Transverse colon (tissue), 4 donors: ENCODE data around the gene TMA16. TPM values are rescaled to one million over a fixed set of nuclear protein-coding genes. Genes with fewer than 3 reads are reported as not detected.

Experiments used
- DNase-seq: peaks from one replicate; pipeline ENCODE4 v3.0.0-alpha.2; 2019
- H3K27ac ChIP-seq, 4 donors: fragments of 200-600 bp; sonication (generic); 2 replicates each; pipeline ENCODE4 v1.5.1; 2016 to 2018; ENCODE audit warnings: inconsistent platforms in 4 of 4
- H3K27me3 ChIP-seq: fragments of 200-600 bp; sonication (generic); 2 replicates; pipeline ENCODE4 v1.5.1; 2017; ENCODE audit warnings: inconsistent platforms
- H3K36me3 ChIP-seq, 4 donors: fragments of 200-600 bp; sonication (generic); 2 replicates each; pipeline ENCODE4 v1.5.1; 2017 to 2019; ENCODE audit warnings: inconsistent platforms in 4 of 4
- H3K4me1 ChIP-seq, 4 donors: fragments of 200-600 bp; sonication (generic); 2 replicates each; pipeline ENCODE4 v1.5.1; 2017 to 2020; ENCODE audit warnings: inconsistent platforms in 4 of 4
- H3K4me3 ChIP-seq, 4 donors: fragments of 200-600 bp; sonication (generic); 1 replicate in 1 of 4; 2 replicates in 3 of 4; pipeline versions ENCODE4 v1.5.1 to v1.6.1; 2017 to 2019; ENCODE audit warnings: inconsistent platforms in 4 of 4
- H3K9me3 ChIP-seq, 2 donors: fragments of 200-600 bp; sonication (generic); 2 replicates each; pipeline ENCODE4 v1.5.1; 2017 to 2019; ENCODE audit warnings: inconsistent platforms in 2 of 2
- CTCF ChIP-seq, 5 experiments: fragments of 200-600 bp in 3 of 5; fragments of 450-650 bp in 2 of 5; sonication (generic) in 3 of 5; IDR thresholded peaks; 1 replicate in 2 of 5; 2 replicates in 3 of 5; pipeline ENCODE4 v1.5.1; 2016 to 2017; ENCODE audit warnings: antibody characterized with exemption in 5 of 5, inconsistent platforms in 3 of 5, mild to moderate bottlenecking in 2 of 5, moderate library complexity in 1 of 5
- EP300 ChIP-seq: sonication (generic); formaldehyde crosslinking; IDR thresholded peaks from one replicate; pipeline ENCODE4 v1.6.1; 2017; ENCODE audit warnings: antibody characterized with exemption, low read depth
- POLR2A ChIP-seq: fragments of 450-650 bp; IDR thresholded peaks from one replicate; pipeline ENCODE4 v1.6.1; 2016; ENCODE audit warnings: antibody characterized with exemption, mild to moderate bottlenecking, moderate library complexity
- POLR2AphosphoS5 ChIP-seq, 3 donors: sonication (generic); formaldehyde crosslinking; IDR thresholded peaks; one replicate each; pipeline ENCODE4 v1.6.1; 2016; ENCODE audit warnings: antibody characterized with exemption in 3 of 3
- WGBS, 2 donors: methylation state at CpG; one replicate each; pipeline ENCODE4 v1.1.5; 2018; ENCODE audit warnings: low coverage in 1 of 2; 5-methylcytosine and 5-hydroxymethylcytosine counted together
- in situ Hi-C, 4 donors: fragments of 200-750 bp; cut with MboI; loops; one replicate each; pipeline versions ENCODE4 v1.15.0 to v1.15.1; 2017; ENCODE audit warnings: low sequenced_read_pairs in 3 of 4, low pct_ligation_motif_present in 1 of 4, low pct_unique_long_range_greater_than_20kb in 1 of 4
- intact Hi-C: fragments of 100-400 bp; cut with DNase I; formaldehyde crosslinking; loops from one replicate; pipeline ENCODE4 v1.15.1; 2023; ENCODE audit warnings: low total_unique reads
- total RNA-seq, 4 donors: library from RNA; depleted of rRNA; stranded (reverse); fragments of >200 nt; gene quantifications; one replicate each; pipeline ENCODE4 v1.1.0, GENCODE V29; 2016

The TMA16 gene
- total RNA-seq, 4 donors from 2014 or later = 7.1 to 27.2 (median 16.4) TPM

GRCh38 chr4:163515198-163515597 is 20.7 kb downstream of the TMA16 start:
- Histone ChIP-seq H3K4me3 (no peak overlapping the region), H3K27me3 (no peaks in the 10 kb centered on the region), H3K27ac (no peak overlapping the region), H3K36me3 (peaks cover 0 to 44% (median 17%) of the 10 kb centered on the region in 4 donors), H3K9me3 (no peaks in the 10 kb centered on the region), H3K4me1 (no peaks in the 10 kb centered on the region)
- in situ Hi-C loops (no loop called here), intact Hi-C loops (no loop called here)
- TF ChIP-seq POLR2AphosphoS5 (IDR thresholded peaks at IDR 0.05) (no peak), EP300 (no peak), CTCF (IDR thresholded peaks at IDR 0.05) (no peak)
- WGBS, 2 donors = 95 to 98% methylated on average over 8 of the region's 8 CpGs
- DNase-seq = no peak

- Histone ChIP-seq H3K36me3 (peaks cover 0 to 20% (median 7%) of the 10 kb centered on the region in 4 donors), H3K4me1 (no peaks in the 10 kb centered on the region), H3K27me3 (no peaks in the 10 kb centered on the region), H3K9me3 (no peaks in the 10 kb centered on the region), H3K4me3 (no peak overlapping the region), H3K27ac (no peak overlapping the region)
- no peak for DNase-seq
- in situ Hi-C loops = no loop called here
- intact Hi-C loops = no loop called here
- 87% methylated on average over 3 of the region's 3 CpGs; no CpG with 5 or more reads in 1 of the 2 donors for WGBS, 2 donors
- TF ChIP-seq EP300 (no peak), CTCF (IDR thresholded peaks at IDR 0.05) (no peak)
Observed at GRCh38 chr4:163523791-163524365, 29.4 kb downstream of the TMA16 start.

- Histone ChIP-seq H3K27me3 (no peaks in the 10 kb centered on the region), H3K4me1 (no peaks in the 10 kb centered on the region), H3K36me3 (peaks cover 0 to 20% (median 8%) of the 10 kb centered on the region in 4 donors), H3K27ac (no peak overlapping the region), H3K9me3 (no peaks in the 10 kb centered on the region), H3K4me3 (no peak overlapping the region)
- intact Hi-C loops = no loop called here
- WGBS, 2 donors = 89 to 91% methylated on average over 3 of the region's 3 CpGs
- TF ChIP-seq POLR2A (no peak), EP300 (no peak), CTCF (IDR thresholded peaks at IDR 0.05) (no peak), POLR2AphosphoS5 (IDR thresholded peaks at IDR 0.05) (no peak)
- in situ Hi-C loops = loop anchor here (25.0 kb wide), 3 partner anchors 364 to 1039 kb away; partner anchors contain the start of gene NAF1 (in 3 of the 4)
- no peak for DNase-seq
Observed at GRCh38 chr4:163525982-163526381, 31.5 kb downstream of the TMA16 start.

- Histone ChIP-seq H3K36me3 (peaks cover 0 to 22% (median 8%) of the 10 kb centered on the region in 4 donors), H3K9me3 (no peaks in the 10 kb centered on the region), H3K27me3 (no peaks in the 10 kb centered on the region), H3K27ac (no peak overlapping the region), H3K4me3 (no peak overlapping the region), H3K4me1 (no peaks in the 10 kb centered on the region)
- intact Hi-C loops (no loop called here), in situ Hi-C loops (loop anchor here (25.0 kb wide), 3 partner anchors 365 to 1040 kb away; partner anchors contain the start of gene NAF1 (in 3 of the 4))
- TF ChIP-seq EP300 (no peak), CTCF (IDR thresholded peaks at IDR 0.05) (no peak), POLR2A (no peak), POLR2AphosphoS5 (IDR thresholded peaks at IDR 0.05) (no peak)
- no peak for DNase-seq
- WGBS, 2 donors = 92 to 100% methylated on average over 2 of the region's 2 CpGs
Observed at GRCh38 chr4:163527172-163527571, 32.7 kb downstream of the TMA16 start.
